Measurements from ENCODE around the gene PRAC2.
"Not testable (repeated sequence)": the region's sequence is repeated elsewhere in the genome, so short reads cannot be mapped to it uniquely, and the experiment has no call there.

The PRAC2 gene

GRCh38 chr17:48722915-48723422 is at the start of gene PRAC2:
PRAC2 (plus strand) TSS chr17:48723185; CDS start chr17:48724411, 1,226 bp downstream.
- no peak for DNase-seq

- DNase-seq, result peak; percentile 40
These were observed 45.9 kb upstream of the PRAC2 start for GRCh38 chr17:48676963-48677558.

GRCh38 chr17:48678141-48678971 is 44.6 kb upstream of the PRAC2 start:
- DNase-seq, result peak; percentile 90

- DNase-seq, result peak; percentile 26
These were observed 43.4 kb upstream of the PRAC2 start for GRCh38 chr17:48679385-48680096.

- no peak for DNase-seq
These were observed 41.4 kb upstream of the PRAC2 start for GRCh38 chr17:48681609-48682008.

- DNase-seq, result no peak
These were observed 32.3 kb upstream of the PRAC2 start for GRCh38 chr17:48690655-48691054.

- no peak for DNase-seq
These were observed 30.9 kb upstream of the PRAC2 start for GRCh38 chr17:48692049-48692448.

- DNase-seq, result no peak
These were observed 29.8 kb upstream of the PRAC2 start for GRCh38 chr17:48693178-48693577.

- no peak for DNase-seq
These were observed 21.0 kb upstream of the PRAC2 start for GRCh38 chr17:48701864-48702532.

- DNase-seq, result no peak
These were observed 18.4 kb upstream of the PRAC2 start for GRCh38 chr17:48704361-48705248.

- DNase-seq, result no peak
These were observed 11.9 kb upstream of the PRAC2 start for GRCh38 chr17:48711128-48711527.

- no peak for DNase-seq
These were observed 7.2 kb upstream of the PRAC2 start for GRCh38 chr17:48715496-48716399.

GRCh38 chr17:48716549-48716948 is 6.4 kb upstream of the PRAC2 start:
- not testable (repeated sequence) for DNase-seq

- DNase-seq, result no peak
These were observed 5.4 kb upstream of the PRAC2 start for GRCh38 chr17:48717367-48718226.

- DNase-seq, result no peak
These were observed 4.7 kb upstream of the PRAC2 start for GRCh38 chr17:48718227-48718760.

- DNase-seq, result no peak
These were observed 4.0 kb upstream of the PRAC2 start for GRCh38 chr17:48718761-48719641.

GRCh38 chr17:48719642-48720265 is 3.2 kb upstream of the PRAC2 start:
- DNase-seq, result no peak

All from activated CD8-positive, alpha-beta memory T cell treated with anti-CD3 and anti-CD28 coated beads for 24 hours (primary cell).